ENCODE data around the gene OPCML. TPM values are rescaled to one million over a fixed set of nuclear protein-coding genes. Genes with fewer than 3 reads are reported as not detected.

The OPCML gene
- total RNA-seq, 1 experiment from 2014 or later = not detected

GRCh38 chr11:133191931-133192330 lies 340.4 kb downstream of the OPCML start:
- intact Hi-C loops (cut with micrococcal nuclease; ENCODE audit: unreplicated experiment) (no loop called here), in situ Hi-C loops (cut with HindIII; ENCODE audit: low pct_unique_long_range_greater_than_20kb, low sequenced_read_pairs) (no loop called here)
- Histone ChIP-seq H3K4me1 (ENCODE audit: control insufficient read depth, insufficient read depth, low read length) (no peaks in the 10 kb centered on the region), H3K4me3 (ENCODE audit: low read depth in 2 of 2, low read length in 2 of 2) (no peak overlapping the region), H3K27ac (ENCODE audit: low read length) (no peak overlapping the region), H3K9me3 (ENCODE audit: control insufficient read depth, insufficient read depth, low read depth, low read length) (no peaks in the 10 kb centered on the region), H3K36me3 (ENCODE audit: control insufficient read depth, insufficient read depth, low read length) (no peaks in the 10 kb centered on the region), H3K27me3 (ENCODE audit: control insufficient read depth, insufficient read depth, low read length) (peaks cover 5% of the 10 kb centered on the region)
- ChIA-PET CTCF (no interaction called here), POLR2A (no interaction called here)
- DNase-seq (ENCODE audit: low read depth, low spot score) (no peak), ATAC-seq (no peak)
- no TSS peak for BruUV-seq (replicated peaks)
- no peak for TF ChIP-seq POLR2AphosphoS5 (IDR thresholded peaks at IDR 0.05; ENCODE audit: low read depth, low read length)
- TF ChIP-seq REST (IDR thresholded peaks at IDR 0.05; ENCODE audit: insufficient read depth in 1 of 2, low read depth in 2 of 2, low read length in 1 of 2) = no peak
- no peak for TF ChIP-seq SIN3A (IDR thresholded peaks at IDR 0.05; ENCODE audit: borderline replicate concordance, insufficient read depth, low read depth, low read length)
- TF ChIP-seq CTCF (IDR thresholded peaks at IDR 0.05) = no peak

GRCh38 chr11:133181667-133182066 lies 350.6 kb downstream of the OPCML start:
- Histone ChIP-seq H3K36me3 (ENCODE audit: control insufficient read depth, insufficient read depth, low read length) (no peaks in the 10 kb centered on the region), H3K4me3 (ENCODE audit: low read depth in 2 of 2, low read length in 2 of 2) (no peak overlapping the region), H3K4me1 (ENCODE audit: control insufficient read depth, insufficient read depth, low read length) (no peaks in the 10 kb centered on the region), H3K27me3 (ENCODE audit: control insufficient read depth, insufficient read depth, low read length) (peaks cover 2% of the 10 kb centered on the region; the same call in 1 of the 2 replicates), H3K9me3 (ENCODE audit: control insufficient read depth, insufficient read depth, low read depth, low read length) (no peaks in the 10 kb centered on the region), H3K27ac (ENCODE audit: low read length) (no peak overlapping the region)
- TF ChIP-seq POLR2AphosphoS5 (IDR thresholded peaks at IDR 0.05; ENCODE audit: low read depth, low read length) (no peak), TCF7L2 (IDR thresholded peaks at IDR 0.05; ENCODE audit: low read depth, low read length) (no peak), SIN3A (IDR thresholded peaks at IDR 0.05; ENCODE audit: borderline replicate concordance, insufficient read depth, low read depth, low read length) (no peak), REST (IDR thresholded peaks at IDR 0.05; ENCODE audit: insufficient read depth in 1 of 2, low read depth in 2 of 2, low read length in 1 of 2) (no peak), CTCF (IDR thresholded peaks at IDR 0.05) (no peak)
- intact Hi-C loops (cut with micrococcal nuclease; ENCODE audit: unreplicated experiment) = no loop called here
- no peak for DNase-seq (ENCODE audit: low read depth, low spot score)
- BruUV-seq (replicated peaks) = no TSS peak
- ATAC-seq = no peak
- ChIA-PET CTCF (no interaction called here), POLR2A (no interaction called here)
- in situ Hi-C loops (cut with HindIII; ENCODE audit: low pct_unique_long_range_greater_than_20kb, low sequenced_read_pairs) = no loop called here
